Amniotic epithelial cell (primary cell): ENCODE measurements around the gene PLEK2.

ENCODE experiments used
- DNase-seq: peaks from one replicate; pipeline ENCODE4 v3.0.0-alpha.2; 2010; ENCODE audit warnings: low read depth

The PLEK2 gene

GRCh38 chr14:67397536-67397935 is 14.4 kb downstream of the PLEK2 start:
- DNase-seq = no peak

GRCh38 chr14:67396381-67396970 is 15.5 kb downstream of the PLEK2 start:
- DNase-seq = peak; percentile 82

DNA sequence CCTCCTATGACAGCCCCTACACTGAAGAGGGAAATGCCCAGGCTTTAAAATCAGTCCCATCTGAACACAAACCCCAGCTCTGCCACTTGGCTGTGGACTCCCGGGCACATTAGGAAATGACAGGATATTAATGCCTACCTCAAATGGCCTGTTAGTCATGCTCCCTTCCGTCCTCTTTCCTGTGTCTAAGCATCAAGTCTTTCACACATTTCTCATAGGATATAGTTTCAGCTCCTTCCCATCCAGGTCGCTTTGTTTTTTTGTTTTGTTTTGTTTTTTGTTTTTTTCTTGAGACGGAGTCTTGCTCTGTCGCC is 16.1 kb downstream of the PLEK2 start:
- peak; percentile 21 for DNase-seq

DNA sequence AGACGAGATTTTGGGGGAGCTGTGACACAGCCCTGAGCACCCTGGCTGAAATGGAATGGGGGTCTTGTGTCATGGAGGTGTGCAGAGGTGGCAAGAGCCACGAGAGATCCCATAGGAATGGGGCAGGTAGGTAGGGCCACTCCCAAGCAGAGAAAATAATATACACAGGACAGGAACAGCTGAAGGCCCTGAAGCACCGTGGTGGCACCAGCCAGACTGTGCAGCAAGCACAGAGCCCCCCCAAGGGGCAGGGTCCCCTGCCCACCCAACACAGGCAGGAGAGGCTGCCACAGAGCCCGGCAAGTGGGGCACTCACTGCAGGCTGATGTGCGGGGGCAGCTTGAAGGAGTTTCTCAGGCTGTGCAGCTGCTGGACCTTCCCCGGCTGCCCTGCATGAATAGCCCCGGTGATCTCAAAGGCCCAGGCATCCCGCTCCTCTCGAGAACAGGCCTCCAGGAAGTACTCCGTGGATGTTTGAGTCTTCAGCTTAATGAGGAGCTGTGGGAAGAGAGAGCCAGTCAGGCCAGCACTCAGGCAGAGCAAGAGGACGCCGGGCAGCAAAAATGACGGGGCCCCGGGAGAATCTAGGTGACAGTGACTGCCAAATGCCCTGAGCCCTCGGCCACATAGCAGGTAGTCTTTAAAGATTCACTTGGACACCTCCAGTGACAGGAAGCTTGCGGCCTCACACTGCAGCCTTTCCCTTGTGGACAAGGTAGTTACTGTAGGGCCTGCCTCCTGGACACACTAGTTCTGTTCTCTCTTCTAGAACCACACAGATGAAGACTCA is 16.7 kb downstream of the PLEK2 start:
- DNase-seq = no peak

DNA sequence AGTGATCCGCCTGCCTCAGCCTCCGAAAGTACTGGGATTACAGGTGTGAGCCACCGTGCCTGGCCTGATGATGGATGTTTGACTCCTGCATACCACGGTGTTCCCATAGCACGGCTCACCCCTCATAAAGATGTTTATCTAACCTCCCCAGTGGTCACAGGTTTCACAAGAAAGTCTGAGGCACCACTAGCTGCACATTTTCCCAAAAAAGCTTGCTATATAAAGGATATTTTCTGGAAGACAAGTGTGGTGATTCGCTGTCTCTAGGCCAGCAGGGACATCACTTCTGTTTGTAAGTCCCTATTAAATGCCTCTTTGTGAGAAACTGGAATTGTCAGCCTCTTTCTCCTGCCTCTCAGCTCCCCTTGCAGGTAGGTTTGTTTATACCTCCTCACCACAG is 18.3 kb downstream of the PLEK2 start:
- peak; percentile 41 for DNase-seq

- DNase-seq = no peak
Observed at GRCh38 chr14:67392800-67393199, 19.2 kb downstream of the PLEK2 start.

DNA sequence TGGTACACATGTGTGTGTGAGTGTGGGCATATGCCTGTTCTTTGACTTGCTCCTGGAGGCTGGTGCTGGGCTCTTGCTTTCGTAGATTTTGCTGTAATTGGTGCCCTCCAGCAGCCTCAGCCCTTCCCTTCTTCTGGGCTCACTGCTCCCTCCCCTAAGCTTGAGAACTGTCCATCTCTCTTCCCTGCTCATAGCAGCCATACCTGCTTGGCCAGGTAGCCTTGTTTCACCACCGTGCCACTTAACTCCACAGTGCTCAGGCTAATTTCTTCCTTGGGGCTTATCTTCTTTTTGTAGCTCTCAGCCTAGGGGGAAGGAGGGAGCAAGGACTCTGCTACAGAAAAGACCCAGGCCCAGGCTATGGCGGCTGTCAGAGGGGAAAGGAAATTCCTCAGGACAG is 19.8 kb downstream of the PLEK2 start:
- no peak for DNase-seq

GRCh38 chr14:67391268-67391667 is 20.7 kb downstream of the PLEK2 start:
- no peak for DNase-seq

DNA sequence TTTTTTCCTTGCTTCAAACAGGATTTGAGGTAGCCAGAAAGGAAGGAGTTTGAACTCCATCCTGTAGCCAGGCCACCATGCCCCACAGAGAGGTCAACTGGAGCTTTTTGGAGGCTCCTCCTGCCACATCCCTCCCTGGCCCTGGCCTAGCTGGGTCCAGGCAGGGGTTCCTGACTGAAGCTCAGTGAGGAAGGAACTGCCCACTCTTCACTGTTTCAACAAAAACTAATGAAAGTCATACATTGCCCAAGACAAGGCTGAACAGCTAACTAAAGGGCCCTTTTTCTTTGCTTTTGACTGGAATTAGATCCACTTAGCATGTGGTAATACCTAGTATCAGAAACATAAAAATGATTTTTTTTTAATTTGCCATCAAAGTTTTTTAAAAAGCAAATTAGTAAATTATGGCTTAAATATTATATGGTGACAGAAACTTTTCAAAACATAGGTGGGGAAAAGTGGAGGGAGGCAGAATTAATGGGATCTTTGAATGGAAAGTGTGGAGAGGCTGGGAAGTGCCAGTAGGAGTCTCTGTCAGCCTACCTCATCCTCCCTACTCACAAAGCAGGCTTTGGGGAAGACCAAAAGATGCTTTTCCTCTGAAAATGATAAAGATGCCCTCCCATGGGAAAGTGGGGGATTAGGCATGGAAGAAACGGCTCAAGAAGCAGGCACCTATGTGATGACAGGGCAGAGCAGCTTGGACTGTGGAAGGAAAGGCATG is 22.0 kb downstream of the PLEK2 start:
- DNase-seq = no peak

DNA sequence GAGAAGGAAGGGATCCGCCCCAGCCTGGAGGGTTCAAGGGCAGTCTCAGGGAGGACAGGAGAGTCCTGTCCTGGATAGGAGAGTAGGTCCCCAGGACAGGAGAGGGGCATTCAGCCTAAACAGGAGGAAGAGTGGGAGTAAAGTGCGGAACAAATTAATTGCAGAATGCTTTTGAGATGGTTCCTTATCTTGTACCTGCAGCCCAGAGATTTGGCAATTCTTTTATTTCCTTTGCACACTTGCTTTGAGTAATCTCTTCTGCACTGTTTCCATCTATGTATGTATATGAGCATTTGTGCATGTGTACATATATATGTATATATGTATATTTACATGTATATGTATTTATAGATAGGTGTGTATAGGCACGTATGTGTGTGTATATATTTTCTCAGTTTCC is 22.7 kb downstream of the PLEK2 start:
- no peak for DNase-seq

GRCh38 chr14:67387195-67387594 is 24.8 kb downstream of the PLEK2 start:
- DNase-seq = no peak

DNA sequence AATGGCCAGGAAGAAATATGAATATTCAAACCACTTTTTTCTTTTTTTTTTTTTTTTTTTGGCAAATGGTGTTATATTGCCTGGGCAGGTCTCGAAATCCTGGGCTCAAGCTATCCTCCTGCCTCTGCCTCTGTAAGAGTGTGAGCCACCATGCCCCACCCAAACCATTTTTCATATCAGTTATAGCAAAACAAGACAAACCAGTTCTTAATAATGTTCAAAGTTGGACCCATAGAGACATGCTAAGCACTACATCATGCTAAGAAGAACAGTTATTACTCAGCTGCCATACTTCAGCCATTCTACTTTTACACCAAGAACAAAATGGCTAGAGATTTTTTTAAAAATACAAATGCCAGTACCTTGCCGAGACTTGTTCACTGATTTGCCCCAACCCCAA is 26.3 kb downstream of the PLEK2 start:
- no peak for DNase-seq

DNA sequence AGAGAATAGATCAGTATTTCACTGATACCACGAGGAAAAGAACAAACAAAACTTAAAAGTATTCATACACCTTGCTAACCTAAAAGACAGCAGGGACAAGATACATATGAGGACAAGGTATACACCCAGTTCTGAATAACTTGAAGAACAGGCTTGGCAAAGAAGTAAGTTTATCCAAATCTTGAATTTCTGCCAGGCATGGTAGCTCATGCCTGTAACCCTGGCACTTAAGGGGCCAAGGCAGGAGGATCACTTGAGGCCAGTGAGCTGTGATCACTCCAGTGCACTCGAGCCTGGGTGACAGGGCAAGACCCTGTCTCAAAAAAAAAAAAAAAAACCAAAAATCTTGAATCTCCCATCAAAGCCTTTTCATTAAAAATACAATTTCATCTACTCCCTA is 26.8 kb downstream of the PLEK2 start:
- DNase-seq = no peak

DNA sequence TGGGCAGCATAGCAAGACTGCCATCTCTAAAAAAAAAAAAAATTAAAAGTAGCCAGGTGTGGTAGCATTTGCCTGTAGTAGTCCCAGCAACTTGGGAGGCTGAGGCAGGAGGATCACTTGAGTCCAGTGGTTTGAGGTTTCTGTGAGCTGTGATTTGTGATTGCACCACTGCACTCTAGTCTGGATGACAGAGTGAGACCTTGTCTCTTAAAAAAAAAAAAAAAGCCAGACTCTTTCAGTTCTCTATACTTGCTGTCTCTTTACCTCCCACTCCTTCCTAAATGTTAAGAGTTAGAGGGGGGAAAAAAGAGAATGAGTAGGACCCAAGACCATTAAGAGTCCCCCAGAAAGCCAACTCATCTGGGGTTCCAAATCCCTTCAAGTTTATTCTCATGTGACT is 34.0 kb downstream of the PLEK2 start:
- peak; percentile 15 for DNase-seq

- DNase-seq = peak; percentile 45
Observed at GRCh38 chr14:67373347-67373746, 38.6 kb downstream of the PLEK2 start.

GRCh38 chr14:67372833-67373232 is 39.1 kb downstream of the PLEK2 start:
- no peak for DNase-seq

DNA sequence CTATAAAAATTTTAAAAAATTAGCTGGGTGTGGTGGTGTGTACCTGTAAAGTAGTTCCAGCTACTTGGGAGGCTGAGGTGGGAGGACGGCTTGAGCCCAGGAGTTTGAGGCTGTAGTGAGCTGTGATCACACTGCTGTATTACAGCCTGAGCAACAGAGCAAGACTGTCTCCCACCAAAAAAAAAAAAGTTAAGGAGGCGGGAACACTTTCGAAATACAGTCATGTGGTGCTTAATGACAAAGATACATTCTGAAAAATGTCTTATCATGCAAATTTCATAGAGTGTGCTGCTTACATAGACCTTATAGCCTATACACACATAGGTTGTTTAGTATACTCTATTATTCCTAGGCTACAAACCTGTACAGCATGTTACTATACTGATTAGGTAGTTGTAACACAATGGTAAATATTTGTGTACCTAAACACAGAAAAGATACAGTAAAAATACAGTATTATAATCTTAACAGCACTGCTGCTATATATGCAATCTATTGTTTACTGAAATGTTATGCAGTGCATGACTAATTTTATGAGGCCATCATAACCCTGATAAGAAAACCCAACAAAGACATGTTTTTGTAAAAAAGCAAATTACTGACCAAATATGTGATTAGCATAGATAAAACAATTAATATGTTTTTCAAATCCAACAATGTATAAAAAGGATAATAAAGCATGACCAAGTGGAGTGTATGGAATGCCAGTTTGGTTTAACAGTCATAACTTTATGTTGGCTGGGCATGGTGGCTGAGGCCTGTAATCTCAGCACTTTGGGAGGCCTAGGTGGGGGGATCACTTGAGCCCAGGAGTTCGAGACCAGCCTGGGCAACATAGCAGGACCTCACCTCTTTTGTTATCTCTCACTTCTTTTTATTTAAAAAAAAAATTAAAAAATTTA is 40.5 kb downstream of the PLEK2 start:
- peak; percentile 72 for DNase-seq

GRCh38 chr14:67370830-67371229 is 41.1 kb downstream of the PLEK2 start:
- peak; percentile 27 for DNase-seq

DNA sequence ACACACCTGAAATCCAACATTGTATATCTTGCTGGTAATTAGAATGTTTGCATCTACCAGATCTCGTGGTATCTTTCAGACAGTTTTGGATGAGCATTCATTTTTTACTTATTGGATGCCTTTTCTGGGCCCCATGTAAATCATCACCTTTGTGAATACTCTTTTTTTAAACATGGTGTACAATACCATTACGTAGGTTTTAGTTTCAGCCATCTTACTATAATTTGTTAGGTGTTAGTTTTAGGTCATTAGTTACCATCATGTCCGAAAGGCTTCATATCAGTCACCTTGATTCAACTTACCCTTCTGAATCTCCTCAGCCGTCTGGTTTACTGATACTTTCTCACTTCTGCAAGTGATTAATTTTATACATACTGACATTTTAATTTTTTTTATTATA is 46.5 kb downstream of the PLEK2 start:
- DNase-seq = no peak

GRCh38 chr14:67360470-67361206 is 51.3 kb downstream of the PLEK2 start:
- DNase-seq = no peak

- peak; percentile 99 for DNase-seq
Observed at GRCh38 chr14:67359775-67360469, 52.0 kb downstream of the PLEK2 start, which contains the start of the genes ATP6V1D and EIF2S1. Gene ATP6V1D (minus strand): TSS chr14:67359804. CDS start chr14:67359698, 106 bp downstream. Gene EIF2S1 (plus strand): TSS chr14:67360328. CDS start chr14:67364768, 4,440 bp downstream.
